HEK293 (cell line): ENCODE data around the gene ISOC2.

Experiments used
- BCL11A ChIP-seq: fragments of 450-650 bp; formaldehyde crosslinking; IDR thresholded peaks from 2 replicates; pipeline ENCODE4 v1.5.1; 2016; ENCODE audit warnings: low read depth, missing biosample characterization, missing genetic modification characterization
- BCL11B ChIP-seq: fragments of 450-650 bp; formaldehyde crosslinking; IDR thresholded peaks from 2 replicates; pipeline ENCODE4 v1.5.1; 2016; ENCODE audit warnings: low read depth, missing biosample characterization, missing genetic modification characterization
- HOXC10 ChIP-seq: sonication (generic); formaldehyde crosslinking; IDR thresholded peaks from 2 replicates; pipeline ENCODE4 v1.8.1; 2023; ENCODE audit warnings: mild to moderate bottlenecking, missing genetic modification reagents
- OSR2 ChIP-seq: fragments of 450-650 bp; formaldehyde crosslinking; IDR thresholded peaks from 2 replicates; pipeline ENCODE4 v1.5.1; 2016; ENCODE audit warnings: missing biosample characterization, missing genetic modification characterization
- RBAK ChIP-seq: fragments of 450-650 bp; formaldehyde crosslinking; IDR thresholded peaks from 2 replicates; pipeline ENCODE4 v1.5.1; 2016; ENCODE audit warnings: missing biosample characterization, missing genetic modification characterization
- SCRT2 ChIP-seq: fragments of 450-650 bp; formaldehyde crosslinking; IDR thresholded peaks from 2 replicates; pipeline ENCODE4 v1.5.1; 2016; ENCODE audit warnings: missing biosample characterization, missing genetic modification characterization
- ZFP37 ChIP-seq: fragments of 450-650 bp; formaldehyde crosslinking; IDR thresholded peaks from 2 replicates; pipeline ENCODE4 v1.5.1; 2016; ENCODE audit warnings: missing biosample characterization, missing genetic modification characterization
- ZNF155 ChIP-seq: fragments of 450-650 bp; formaldehyde crosslinking; IDR thresholded peaks from 2 replicates; pipeline ENCODE4 v1.5.1; 2016; ENCODE audit warnings: missing biosample characterization, missing genetic modification characterization
- ZNF16 ChIP-seq: fragments of 450-650 bp; formaldehyde crosslinking; IDR thresholded peaks from 2 replicates; pipeline ENCODE4 v1.5.1; 2016; ENCODE audit warnings: low read depth, missing biosample characterization, missing genetic modification characterization
- ZNF175 ChIP-seq: fragments of 450-650 bp; formaldehyde crosslinking; IDR thresholded peaks from 2 replicates; pipeline ENCODE4 v1.5.1; 2016; ENCODE audit warnings: missing biosample characterization, missing genetic modification characterization
- ZNF184 ChIP-seq: fragments of 450-650 bp; IDR thresholded peaks from 2 replicates; pipeline ENCODE4 v1.5.1; 2018; ENCODE audit warnings: missing biosample characterization, mild to moderate bottlenecking, missing genetic modification characterization
- ZNF239 ChIP-seq: fragments of 450-650 bp; formaldehyde crosslinking; IDR thresholded peaks from 2 replicates; pipeline ENCODE4 v1.5.1; 2016; ENCODE audit warnings: missing biosample characterization, missing genetic modification characterization
- ZNF391 ChIP-seq: fragments of 450-650 bp; formaldehyde crosslinking; IDR thresholded peaks from 2 replicates; pipeline ENCODE4 v1.5.1; 2016; ENCODE audit warnings: low read depth, missing biosample characterization, missing genetic modification characterization, borderline replicate concordance
- ZNF426 ChIP-seq: fragments of 450-650 bp; formaldehyde crosslinking; IDR thresholded peaks from 2 replicates; pipeline ENCODE4 v1.5.1; 2017; ENCODE audit warnings: missing biosample characterization, missing genetic modification characterization, mild to moderate bottlenecking, inconsistent platforms, moderate library complexity
- ZNF549 ChIP-seq: fragments of 450-650 bp; IDR thresholded peaks from 2 replicates; pipeline ENCODE4 v1.5.1; 2018; ENCODE audit warnings: missing biosample characterization, missing genetic modification characterization, mild to moderate bottlenecking, inconsistent platforms, moderate library complexity
- ZNF654 ChIP-seq: fragments of 450-650 bp; formaldehyde crosslinking; IDR thresholded peaks from 2 replicates; pipeline ENCODE4 v1.5.1; 2016; ENCODE audit warnings: low read depth, missing biosample characterization, missing genetic modification characterization
- ZNF677 ChIP-seq: fragments of 450-650 bp; IDR thresholded peaks from 2 replicates; pipeline ENCODE4 v1.5.0; 2018; ENCODE audit warnings: missing biosample characterization, mild to moderate bottlenecking, missing genetic modification characterization, moderate library complexity
- ZNF768 ChIP-seq: fragments of 450-650 bp; formaldehyde crosslinking; IDR thresholded peaks from 2 replicates; pipeline ENCODE4 v1.5.1; 2018; ENCODE audit warnings: missing biosample characterization, mild to moderate bottlenecking, missing genetic modification characterization
- ZNF785 ChIP-seq: fragments of 450-650 bp; formaldehyde crosslinking; IDR thresholded peaks from 2 replicates; pipeline ENCODE4 v1.5.1; 2016; ENCODE audit warnings: missing biosample characterization, missing genetic modification characterization
- ZNF830 ChIP-seq: fragments of 450-650 bp; IDR thresholded peaks from 2 replicates; pipeline ENCODE4 v1.5.0; 2018; ENCODE audit warnings: missing biosample characterization, missing genetic modification characterization, low read depth, mild to moderate bottlenecking, moderate library complexity
- ZSCAN23 ChIP-seq: fragments of 450-650 bp; formaldehyde crosslinking; IDR thresholded peaks from 2 replicates; pipeline ENCODE4 v1.5.1; 2016; ENCODE audit warnings: missing biosample characterization, missing genetic modification characterization
- TF ChIP-seq, protein P1 (sequence below): fragments of 450-650 bp; formaldehyde crosslinking; IDR thresholded peaks from 2 replicates; pipeline ENCODE4 v1.5.1; 2017; ENCODE audit warnings: missing biosample characterization, missing genetic modification characterization
- TF ChIP-seq, protein P2 (sequence below): fragments of 450-650 bp; formaldehyde crosslinking; IDR thresholded peaks from 2 replicates; pipeline ENCODE4 v1.5.1; 2017; ENCODE audit warnings: missing biosample characterization, missing genetic modification characterization
- TF ChIP-seq, protein P3 (sequence below): fragments of 450-650 bp; formaldehyde crosslinking; IDR thresholded peaks from 2 replicates; pipeline ENCODE4 v1.5.1; 2016; ENCODE audit warnings: missing biosample characterization, missing genetic modification characterization
- TF ChIP-seq, protein P4 (sequence below): fragments of 450-650 bp; formaldehyde crosslinking; IDR thresholded peaks from 2 replicates; pipeline ENCODE4 v1.5.1; 2016; ENCODE audit warnings: missing biosample characterization, missing genetic modification characterization
- TF ChIP-seq, protein P5 (sequence below): fragments of 450-650 bp; formaldehyde crosslinking; IDR thresholded peaks from 2 replicates; pipeline ENCODE4 v1.5.1; 2017; ENCODE audit warnings: missing biosample characterization, missing genetic modification characterization

ISOC2 gene

DNA sequence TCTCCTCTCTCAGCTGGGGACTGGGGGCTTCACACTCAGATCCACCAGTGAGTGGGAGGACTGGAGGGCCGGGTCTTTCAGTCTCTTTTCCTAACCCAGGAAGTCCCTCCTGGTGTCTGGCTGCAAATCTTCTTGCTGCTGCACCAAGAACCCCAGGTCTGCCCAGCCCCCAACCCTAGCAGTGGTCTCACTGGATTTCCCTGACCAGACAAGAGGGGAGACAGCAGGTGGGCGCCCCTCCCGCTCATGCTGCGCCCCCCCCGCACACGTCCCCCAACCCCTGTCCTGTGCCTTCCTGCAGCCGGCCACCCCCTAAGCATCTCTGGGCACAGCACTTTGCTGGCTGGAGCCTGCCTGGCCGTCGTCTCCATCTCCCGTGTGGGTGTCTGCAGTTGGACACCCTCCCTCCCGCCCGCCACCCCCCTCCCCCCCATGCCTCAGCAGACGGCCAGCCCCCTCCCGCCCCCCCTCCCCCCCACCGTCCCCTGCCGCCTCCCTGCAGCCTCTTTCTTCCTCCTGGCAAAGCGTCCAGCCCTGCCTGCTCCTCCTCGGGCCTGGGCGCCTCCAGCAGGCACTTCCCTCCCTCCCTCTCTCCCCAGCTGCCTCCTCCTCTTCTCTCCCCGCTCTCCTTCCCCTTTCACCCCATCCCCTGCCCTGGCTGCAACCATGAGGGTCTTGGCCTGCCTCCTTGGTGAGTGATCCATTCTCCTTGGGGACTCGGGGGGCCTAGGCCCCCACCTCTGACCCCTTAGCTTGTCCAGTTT is 26.7 kb upstream of the ISOC2 start, which contains the start of gene SSC5D (continued):
- TF ChIP-seq, protein P1, sequence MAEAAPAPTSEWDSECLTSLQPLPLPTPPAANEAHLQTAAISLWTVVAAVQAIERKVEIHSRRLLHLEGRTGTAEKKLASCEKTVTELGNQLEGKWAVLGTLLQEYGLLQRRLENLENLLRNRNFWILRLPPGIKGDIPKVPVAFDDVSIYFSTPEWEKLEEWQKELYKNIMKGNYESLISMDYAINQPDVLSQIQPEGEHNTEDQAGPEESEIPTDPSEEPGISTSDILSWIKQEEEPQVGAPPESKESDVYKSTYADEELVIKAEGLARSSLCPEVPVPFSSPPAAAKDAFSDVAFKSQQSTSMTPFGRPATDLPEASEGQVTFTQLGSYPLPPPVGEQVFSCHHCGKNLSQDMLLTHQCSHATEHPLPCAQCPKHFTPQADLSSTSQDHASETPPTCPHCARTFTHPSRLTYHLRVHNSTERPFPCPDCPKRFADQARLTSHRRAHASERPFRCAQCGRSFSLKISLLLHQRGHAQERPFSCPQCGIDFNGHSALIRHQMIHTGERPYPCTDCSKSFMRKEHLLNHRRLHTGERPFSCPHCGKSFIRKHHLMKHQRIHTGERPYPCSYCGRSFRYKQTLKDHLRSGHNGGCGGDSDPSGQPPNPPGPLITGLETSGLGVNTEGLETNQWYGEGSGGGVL (tag by site-specific recombination) = peak; percentile 76
- TF ChIP-seq, protein P2, sequence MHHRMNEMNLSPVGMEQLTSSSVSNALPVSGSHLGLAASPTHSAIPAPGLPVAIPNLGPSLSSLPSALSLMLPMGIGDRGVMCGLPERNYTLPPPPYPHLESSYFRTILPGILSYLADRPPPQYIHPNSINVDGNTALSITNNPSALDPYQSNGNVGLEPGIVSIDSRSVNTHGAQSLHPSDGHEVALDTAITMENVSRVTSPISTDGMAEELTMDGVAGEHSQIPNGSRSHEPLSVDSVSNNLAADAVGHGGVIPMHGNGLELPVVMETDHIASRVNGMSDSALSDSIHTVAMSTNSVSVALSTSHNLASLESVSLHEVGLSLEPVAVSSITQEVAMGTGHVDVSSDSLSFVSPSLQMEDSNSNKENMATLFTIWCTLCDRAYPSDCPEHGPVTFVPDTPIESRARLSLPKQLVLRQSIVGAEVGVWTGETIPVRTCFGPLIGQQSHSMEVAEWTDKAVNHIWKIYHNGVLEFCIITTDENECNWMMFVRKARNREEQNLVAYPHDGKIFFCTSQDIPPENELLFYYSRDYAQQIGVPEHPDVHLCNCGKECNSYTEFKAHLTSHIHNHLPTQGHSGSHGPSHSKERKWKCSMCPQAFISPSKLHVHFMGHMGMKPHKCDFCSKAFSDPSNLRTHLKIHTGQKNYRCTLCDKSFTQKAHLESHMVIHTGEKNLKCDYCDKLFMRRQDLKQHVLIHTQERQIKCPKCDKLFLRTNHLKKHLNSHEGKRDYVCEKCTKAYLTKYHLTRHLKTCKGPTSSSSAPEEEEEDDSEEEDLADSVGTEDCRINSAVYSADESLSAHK (tag by site-specific recombination) = no peak
- TF ChIP-seq ZNF785 (tag by site-specific recombination) = no peak
- no peak for TF ChIP-seq ZNF239 (tag by site-specific recombination)
- TF ChIP-seq HOXC10 = no peak
- TF ChIP-seq BCL11B (tag by site-specific recombination) = peak; percentile 67; the same call in 1 of the 2 replicates
- TF ChIP-seq ZNF391 (tag by site-specific recombination) = no peak
- TF ChIP-seq BCL11A (tag by site-specific recombination) = no peak
- TF ChIP-seq ZNF155 = no peak
- TF ChIP-seq ZNF16 (tag by site-specific recombination) = no peak
- no peak for TF ChIP-seq ZNF654 (tag by site-specific recombination)
- no peak for TF ChIP-seq RBAK (tag by site-specific recombination)
- TF ChIP-seq ZNF768 (tag by site-specific recombination) = 0 out of 2 replicates have a peak, but pooled peaks have one; percentile 34
- TF ChIP-seq ZNF175 (tag by site-specific recombination) = no peak
- no peak for TF ChIP-seq ZSCAN23
- TF ChIP-seq ZNF549 (tag by site-specific recombination) = no peak
- no peak for TF ChIP-seq ZNF677 (tag by site-specific recombination)
- peak; percentile 81; the same call in 1 of the 2 replicates for TF ChIP-seq ZFP37 (tag by site-specific recombination)
- no peak for TF ChIP-seq SCRT2 (tag by site-specific recombination)
- TF ChIP-seq, protein P3, sequence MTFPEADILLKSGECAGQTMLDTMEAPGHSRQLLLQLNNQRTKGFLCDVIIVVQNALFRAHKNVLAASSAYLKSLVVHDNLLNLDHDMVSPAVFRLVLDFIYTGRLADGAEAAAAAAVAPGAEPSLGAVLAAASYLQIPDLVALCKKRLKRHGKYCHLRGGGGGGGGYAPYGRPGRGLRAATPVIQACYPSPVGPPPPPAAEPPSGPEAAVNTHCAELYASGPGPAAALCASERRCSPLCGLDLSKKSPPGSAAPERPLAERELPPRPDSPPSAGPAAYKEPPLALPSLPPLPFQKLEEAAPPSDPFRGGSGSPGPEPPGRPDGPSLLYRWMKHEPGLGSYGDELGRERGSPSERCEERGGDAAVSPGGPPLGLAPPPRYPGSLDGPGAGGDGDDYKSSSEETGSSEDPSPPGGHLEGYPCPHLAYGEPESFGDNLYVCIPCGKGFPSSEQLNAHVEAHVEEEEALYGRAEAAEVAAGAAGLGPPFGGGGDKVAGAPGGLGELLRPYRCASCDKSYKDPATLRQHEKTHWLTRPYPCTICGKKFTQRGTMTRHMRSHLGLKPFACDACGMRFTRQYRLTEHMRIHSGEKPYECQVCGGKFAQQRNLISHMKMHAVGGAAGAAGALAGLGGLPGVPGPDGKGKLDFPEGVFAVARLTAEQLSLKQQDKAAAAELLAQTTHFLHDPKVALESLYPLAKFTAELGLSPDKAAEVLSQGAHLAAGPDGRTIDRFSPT = no peak
- no peak for TF ChIP-seq ZNF426 (tag by site-specific recombination)
- TF ChIP-seq ZNF184 (tag by site-specific recombination) = no peak
- TF ChIP-seq, protein P4, sequence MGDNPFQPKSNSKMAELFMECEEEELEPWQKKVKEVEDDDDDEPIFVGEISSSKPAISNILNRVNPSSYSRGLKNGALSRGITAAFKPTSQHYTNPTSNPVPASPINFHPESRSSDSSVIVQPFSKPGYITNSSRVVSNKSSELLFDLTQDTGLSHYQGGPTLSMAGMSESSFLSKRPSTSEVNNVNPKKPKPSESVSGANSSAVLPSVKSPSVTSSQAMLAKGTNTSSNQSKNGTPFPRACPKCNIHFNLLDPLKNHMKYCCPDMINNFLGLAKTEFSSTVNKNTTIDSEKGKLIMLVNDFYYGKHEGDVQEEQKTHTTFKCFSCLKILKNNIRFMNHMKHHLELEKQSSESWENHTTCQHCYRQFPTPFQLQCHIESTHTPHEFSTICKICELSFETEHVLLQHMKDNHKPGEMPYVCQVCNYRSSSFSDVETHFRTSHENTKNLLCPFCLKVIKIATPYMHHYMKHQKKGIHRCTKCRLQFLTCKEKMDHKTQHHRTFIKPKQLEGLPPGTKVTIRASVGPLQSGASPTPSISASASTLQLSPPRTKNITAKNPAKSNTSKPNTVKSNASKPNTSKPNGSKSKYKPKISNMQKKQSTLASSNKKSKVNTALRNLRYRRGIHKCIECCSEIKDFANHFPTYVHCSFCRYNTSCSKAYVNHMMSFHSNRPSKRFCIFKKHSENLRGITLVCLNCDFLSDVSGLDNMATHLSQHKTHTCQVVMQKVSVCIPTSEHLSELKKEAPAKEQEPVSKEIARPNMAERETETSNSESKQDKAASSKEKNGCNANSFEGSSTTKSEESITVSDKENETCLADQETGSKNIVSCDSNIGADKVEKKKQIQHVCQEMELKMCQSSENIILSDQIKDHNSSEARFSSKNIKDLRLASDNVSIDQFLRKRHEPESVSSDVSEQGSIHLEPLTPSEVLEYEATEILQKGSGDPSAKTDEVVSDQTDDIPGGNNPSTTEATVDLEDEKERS (tag by site-specific recombination) = no peak
- no peak for TF ChIP-seq ZNF830 (tag by site-specific recombination)
- TF ChIP-seq, protein P5, sequence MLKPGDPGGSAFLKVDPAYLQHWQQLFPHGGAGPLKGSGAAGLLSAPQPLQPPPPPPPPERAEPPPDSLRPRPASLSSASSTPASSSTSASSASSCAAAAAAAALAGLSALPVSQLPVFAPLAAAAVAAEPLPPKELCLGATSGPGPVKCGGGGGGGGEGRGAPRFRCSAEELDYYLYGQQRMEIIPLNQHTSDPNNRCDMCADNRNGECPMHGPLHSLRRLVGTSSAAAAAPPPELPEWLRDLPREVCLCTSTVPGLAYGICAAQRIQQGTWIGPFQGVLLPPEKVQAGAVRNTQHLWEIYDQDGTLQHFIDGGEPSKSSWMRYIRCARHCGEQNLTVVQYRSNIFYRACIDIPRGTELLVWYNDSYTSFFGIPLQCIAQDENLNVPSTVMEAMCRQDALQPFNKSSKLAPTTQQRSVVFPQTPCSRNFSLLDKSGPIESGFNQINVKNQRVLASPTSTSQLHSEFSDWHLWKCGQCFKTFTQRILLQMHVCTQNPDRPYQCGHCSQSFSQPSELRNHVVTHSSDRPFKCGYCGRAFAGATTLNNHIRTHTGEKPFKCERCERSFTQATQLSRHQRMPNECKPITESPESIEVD (tag by site-specific recombination) = no peak
- TF ChIP-seq OSR2 = no peak
